H9 (cell line): ENCODE results near the gene SDC4. TPM values are rescaled to one million over a fixed set of nuclear protein-coding genes. Genes with fewer than 3 reads are reported as not detected.

Experiments used
- DNase-seq: peaks from one replicate; pipeline ENCODE4 v3.0.0-alpha.2; 2017
- H2AFZ ChIP-seq: one replicate; pipeline ENCODE4 v1.6.1; 2013; ENCODE audit warnings: mild to moderate bottlenecking, low read length, control low read depth, moderate library complexity
- H2AK5ac ChIP-seq: 2 replicates; pipeline ENCODE4 v1.6.1; 2013; ENCODE audit warnings: low read length, control low read depth, mixed read lengths; ENCODE audit not compliant: insufficient read length
- H2BK120ac ChIP-seq: one replicate; pipeline ENCODE4 v1.6.1; 2013; ENCODE audit warnings: low read depth, mild to moderate bottlenecking, low read length, control low read depth, inconsistent platforms; ENCODE audit not compliant: poor library complexity, severe bottlenecking
- H2BK12ac ChIP-seq: 2 replicates; pipeline ENCODE4 v1.6.1; 2013; ENCODE audit warnings: low read length, control low read depth, mixed read lengths, low read depth; ENCODE audit not compliant: insufficient read length
- H2BK15ac ChIP-seq: 2 replicates; pipeline ENCODE4 v1.6.1; 2013; ENCODE audit warnings: low read depth, low read length, control low read depth
- H2BK20ac ChIP-seq: one replicate; pipeline ENCODE4 v1.6.1; 2013; ENCODE audit warnings: low read depth, mild to moderate bottlenecking, low read length, control low read depth, inconsistent platforms; ENCODE audit not compliant: poor library complexity, severe bottlenecking
- H2BK5ac ChIP-seq: 2 replicates; pipeline ENCODE4 v1.6.1; 2013; ENCODE audit warnings: low read length, control low read depth, mixed read lengths; ENCODE audit not compliant: insufficient read length
- H3K14ac ChIP-seq: 2 replicates; pipeline ENCODE4 v1.6.1; 2013; ENCODE audit warnings: low read length, control low read depth; ENCODE audit not compliant: insufficient read depth
- H3K18ac ChIP-seq: 2 replicates; pipeline ENCODE4 v1.6.1; 2013; ENCODE audit warnings: low read depth, mild to moderate bottlenecking, mixed read lengths, low read length, control low read depth; ENCODE audit not compliant: insufficient read length
- H3K23ac ChIP-seq: 2 replicates; pipeline ENCODE4 v1.6.1; 2013; ENCODE audit warnings: low read length, control low read depth, mixed read lengths, low read depth; ENCODE audit not compliant: insufficient read length
- H3K23me2 ChIP-seq: 2 replicates; pipeline ENCODE4 v1.6.1; 2013; ENCODE audit warnings: low read depth, mild to moderate bottlenecking, mixed read lengths, low read length, control low read depth; ENCODE audit not compliant: insufficient read length, poor library complexity, severe bottlenecking
- H3K27ac ChIP-seq: 2 replicates; pipeline ENCODE4 v1.5.1; 2013; ENCODE audit warnings: low read length, control low read depth, mixed read lengths, low read depth; ENCODE audit not compliant: insufficient read length
- H3K27me3 ChIP-seq: 2 replicates; pipeline ENCODE4 v1.6.1; 2013; ENCODE audit warnings: low read length, control low read depth, inconsistent platforms; ENCODE audit not compliant: insufficient read depth
- H3K4ac ChIP-seq: 2 replicates; pipeline ENCODE4 v1.6.1; 2013; ENCODE audit warnings: low read depth, mild to moderate bottlenecking, control low read depth, inconsistent platforms, low read length, moderate library complexity
- H3K4me1 ChIP-seq: 2 replicates; pipeline ENCODE4 v1.6.1; 2013; ENCODE audit warnings: low read length, control low read depth, inconsistent platforms; ENCODE audit not compliant: insufficient read depth
- H3K4me2 ChIP-seq: 2 replicates; pipeline ENCODE4 v1.6.1; 2013; ENCODE audit warnings: low read length, control low read depth, mixed read lengths; ENCODE audit not compliant: insufficient read length, insufficient read depth
- H3K56ac ChIP-seq: 2 replicates; pipeline ENCODE4 v1.6.1; 2013; ENCODE audit warnings: low read depth, mild to moderate bottlenecking, mixed read lengths, low read length, control low read depth; ENCODE audit not compliant: insufficient read length
- H3K79me1 ChIP-seq: 2 replicates; pipeline ENCODE4 v1.6.1; 2013; ENCODE audit warnings: low read depth, mild to moderate bottlenecking, moderate library complexity, low read length, control low read depth, inconsistent platforms; ENCODE audit not compliant: insufficient read depth, poor library complexity, severe bottlenecking
- H3K79me2 ChIP-seq: 2 replicates; pipeline ENCODE4 v1.6.1; 2013; ENCODE audit warnings: low read length, control low read depth, inconsistent platforms; ENCODE audit not compliant: insufficient read depth
- H3K9ac ChIP-seq: 2 replicates; pipeline ENCODE4 v1.6.1; 2013; ENCODE audit warnings: low read length, control low read depth, mixed read lengths; ENCODE audit not compliant: insufficient read length; ENCODE audit errors: extremely low read depth
- H3K9me3 ChIP-seq: one replicate; pipeline ENCODE4 v1.6.1; 2013; ENCODE audit warnings: low read depth, low read length, inconsistent platforms; ENCODE audit not compliant: control insufficient read depth
- H3T11ph ChIP-seq: one replicate; pipeline ENCODE4 v1.6.1; 2013; ENCODE audit warnings: mild to moderate bottlenecking, low read length, control low read depth, inconsistent platforms
- H4K20me1 ChIP-seq: one replicate; pipeline ENCODE4 v1.6.1; 2013; ENCODE audit not compliant: control insufficient read depth, insufficient read length, insufficient read depth
- H4K5ac ChIP-seq: 2 replicates; pipeline ENCODE4 v1.6.1; 2013; ENCODE audit warnings: low read depth, mild to moderate bottlenecking, mixed read lengths, low read length, control low read depth; ENCODE audit not compliant: insufficient read length
- H4K8ac ChIP-seq: replicated peaks from 2 replicates; pipeline ENCODE4 v1.6.1; 2013; ENCODE audit warnings: low read length, control low read depth, mixed read lengths, low read depth; ENCODE audit not compliant: insufficient read length
- H4K91ac ChIP-seq: 2 replicates; pipeline ENCODE4 v1.6.1; 2013; ENCODE audit warnings: low read depth, mild to moderate bottlenecking, moderate library complexity, mixed read lengths, low read length, control low read depth; ENCODE audit not compliant: insufficient read length
- H3K27ac Mint-ChIP-seq, 3 experiments: 2 replicates in 2 of 3; 3 replicates in 1 of 3; pipeline ENCODE4 v1.8.0; 2020 to 2021; ENCODE audit warnings: mixed read lengths in 3 of 3, mild to moderate bottlenecking in 1 of 3, moderate library complexity in 1 of 3
- H3K27me3 Mint-ChIP-seq: 2 replicates; pipeline ENCODE4 v1.8.0; 2021; ENCODE audit warnings: low read depth, mild to moderate bottlenecking, moderate library complexity, mixed read lengths
- H3K36me3 Mint-ChIP-seq, 3 experiments: 2 replicates in 2 of 3; 3 replicates in 1 of 3; pipeline ENCODE4 v1.8.0; 2020 to 2021; ENCODE audit warnings: low read depth in 3 of 3, mixed read lengths in 3 of 3; ENCODE audit not compliant: insufficient read depth in 1 of 3
- H3K4me1 Mint-ChIP-seq, 2 experiments: 2 replicates each; pipeline ENCODE4 v1.8.0; 2020; ENCODE audit warnings: mixed read lengths in 2 of 2
- H3K4me3 Mint-ChIP-seq, 2 experiments: 2 replicates in 1 of 2; 3 replicates in 1 of 2; pipeline ENCODE4 v1.8.0; 2020 to 2021; ENCODE audit warnings: mild to moderate bottlenecking in 2 of 2, mixed read lengths in 2 of 2, moderate library complexity in 1 of 2
- H3K9me3 Mint-ChIP-seq, 2 experiments: 2 replicates in 1 of 2; 3 replicates in 1 of 2; pipeline ENCODE4 v1.8.0; 2020; ENCODE audit warnings: mild to moderate bottlenecking in 2 of 2, mixed read lengths in 2 of 2, moderate library complexity in 1 of 2
- whole genome bisulfite sequencing: extraction: QIAGEN DNeasy Blood & Tissue Kit; methylation state at CpG from one replicate; pipeline ENCODE4 v1.1.7; 2013; ENCODE audit warnings: missing lambda C conversion rate, low lambda C conversion rate, mixed read lengths; ENCODE audit not compliant: insufficient read length; ENCODE audit errors: extremely low coverage; 5-methylcytosine and 5-hydroxymethylcytosine counted together
- total RNA-seq: library from RNA; stranded (reverse); gene quantifications from 2 replicates; pipeline ENCODE4 v1.2.1, GENCODE V29; 2021
- TF ChIP-seq, protein P1 (sequence below): fragments of 200-600 bp; sonication (generic); conservative IDR thresholded peaks from 3 replicates; pipeline ENCODE4 v1.8.0; 2021; ENCODE audit warnings: antibody characterized with exemption, mild to moderate bottlenecking

SDC4 gene
- total RNA-seq, 1 experiment from 2014 or later: 50.7 TPM

DNA sequence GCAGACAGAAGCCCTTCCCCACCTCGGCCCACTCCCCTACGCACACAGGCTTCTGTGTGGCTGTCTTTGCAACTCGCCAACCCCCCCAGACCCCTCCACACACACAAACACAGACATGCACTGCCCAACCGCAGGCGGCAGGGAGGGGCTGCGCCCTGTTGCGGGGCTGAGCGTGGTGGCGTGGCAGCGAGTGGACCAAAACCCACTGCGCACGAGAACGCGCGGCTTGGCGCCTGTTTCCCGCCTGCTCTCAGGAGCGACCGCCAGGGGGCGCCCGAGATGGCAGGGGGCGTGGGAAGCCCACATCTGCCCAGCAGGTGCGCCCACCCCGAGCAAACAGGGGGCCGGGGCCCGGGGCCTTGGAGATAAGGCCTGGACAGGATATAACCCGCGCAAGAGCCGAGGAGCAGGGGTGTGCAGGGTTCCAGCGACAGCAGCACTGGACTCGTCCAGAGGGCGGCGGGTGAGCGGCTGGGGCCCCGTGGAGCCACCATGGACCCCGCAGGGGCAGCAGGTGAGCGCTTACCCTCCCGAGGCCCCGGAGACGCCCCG, 41.7 kb downstream of the SDC4 start, which contains the start of gene RBPJL:
Gene RBPJL (plus strand): TSS at position 410 of the 552 bp plus-strand sequence. CDS start 83 bp downstream, at position 493.
- Histone ChIP-seq H3K27me3 (no peaks in the 10 kb centered on the region), H3K9me3 (no peaks in the 10 kb centered on the region), H4K91ac (no peak within 1 kb of the TSS), H3T11ph (no peak within 1 kb of the TSS), H3K4ac (no peak within 1 kb of the TSS), H4K8ac (no peak within 1 kb of the TSS), H3K27ac (no peak within 1 kb of the TSS), H2BK120ac (no peak within 1 kb of the TSS), H3K9ac (no peak within 1 kb of the TSS), H3K4me1 (no peaks in the 10 kb centered on the region), H2BK15ac (no peak within 1 kb of the TSS), H3K79me1 (no peaks in the 10 kb centered on the region), H4K20me1 (no peaks in the 10 kb centered on the region), H2BK12ac (no peak within 1 kb of the TSS), H3K14ac (no peak within 1 kb of the TSS), H2AK5ac (no peak within 1 kb of the TSS), H2BK20ac (no peak within 1 kb of the TSS), H3K56ac (no peak within 1 kb of the TSS), H3K18ac (no peak within 1 kb of the TSS), H3K23me2 (peaks cover 2% of the 10 kb centered on the region), H2BK5ac (no peak within 1 kb of the TSS), H3K23ac (no peak within 1 kb of the TSS), H2AFZ (no peak within 1 kb of the TSS), H3K79me2 (no peaks in the 10 kb centered on the region), H4K5ac (no peak within 1 kb of the TSS), H3K4me2 (peak within 1 kb of the TSS; percentile 4)
- Mint-ChIP-seq H3K4me1 (peaks cover 10 to 26% of the 10 kb centered on the region in 2 experiments), H3K9me3 (peaks cover 4 to 6% of the 10 kb centered on the region in 2 experiments; a peak in 3 of 5 replicates), H3K36me3 (no peaks in the 10 kb centered on the region), H3K27ac (peak within 1 kb of the TSS in 1 of 3 experiments; percentile 19; a peak in 1 of 7 replicates), H3K27me3 (peaks cover 30% of the 10 kb centered on the region), H3K4me3 (no peak within 1 kb of the TSS)
- no CpG with 5 or more reads among the region's 41 CpGs for WGBS
- TF ChIP-seq, protein P1, sequence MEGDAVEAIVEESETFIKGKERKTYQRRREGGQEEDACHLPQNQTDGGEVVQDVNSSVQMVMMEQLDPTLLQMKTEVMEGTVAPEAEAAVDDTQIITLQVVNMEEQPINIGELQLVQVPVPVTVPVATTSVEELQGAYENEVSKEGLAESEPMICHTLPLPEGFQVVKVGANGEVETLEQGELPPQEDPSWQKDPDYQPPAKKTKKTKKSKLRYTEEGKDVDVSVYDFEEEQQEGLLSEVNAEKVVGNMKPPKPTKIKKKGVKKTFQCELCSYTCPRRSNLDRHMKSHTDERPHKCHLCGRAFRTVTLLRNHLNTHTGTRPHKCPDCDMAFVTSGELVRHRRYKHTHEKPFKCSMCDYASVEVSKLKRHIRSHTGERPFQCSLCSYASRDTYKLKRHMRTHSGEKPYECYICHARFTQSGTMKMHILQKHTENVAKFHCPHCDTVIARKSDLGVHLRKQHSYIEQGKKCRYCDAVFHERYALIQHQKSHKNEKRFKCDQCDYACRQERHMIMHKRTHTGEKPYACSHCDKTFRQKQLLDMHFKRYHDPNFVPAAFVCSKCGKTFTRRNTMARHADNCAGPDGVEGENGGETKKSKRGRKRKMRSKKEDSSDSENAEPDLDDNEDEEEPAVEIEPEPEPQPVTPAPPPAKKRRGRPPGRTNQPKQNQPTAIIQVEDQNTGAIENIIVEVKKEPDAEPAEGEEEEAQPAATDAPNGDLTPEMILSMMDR: peak; percentile 99
- peak; percentile 71 for DNase-seq
